Type B pancreatic cell (in vitro differentiated cells): ENCODE data around the gene PACS2. TPM values are rescaled to one million over a fixed set of nuclear protein-coding genes. Genes with fewer than 3 reads are reported as not detected.

Source experiments
- DNase-seq: peaks from one replicate; pipeline ENCODE4 v3.0.0; 2021; ENCODE audit warnings: mixed read lengths; ENCODE audit not compliant: unreplicated experiment; ENCODE audit errors: extremely low spot score
- H3K27ac Mint-ChIP-seq: 2 replicates; pipeline ENCODE4 v1.8.0; 2021; ENCODE audit warnings: mild to moderate bottlenecking, mixed read lengths
- H3K27me3 Mint-ChIP-seq: 2 replicates; pipeline ENCODE4 v1.8.0; 2021; ENCODE audit warnings: mixed read lengths
- H3K36me3 Mint-ChIP-seq: 2 replicates; pipeline ENCODE4 v1.8.0; 2021; ENCODE audit warnings: mixed read lengths
- H3K4me1 Mint-ChIP-seq: one replicate; pipeline ENCODE4 v1.8.0; 2021; ENCODE audit warnings: mixed read lengths; ENCODE audit not compliant: unreplicated experiment
- H3K4me3 Mint-ChIP-seq: 2 replicates; pipeline ENCODE4 v1.8.0; 2021; ENCODE audit warnings: mild to moderate bottlenecking, mixed read lengths
- H3K9me3 Mint-ChIP-seq: 2 replicates; pipeline ENCODE4 v1.8.0; 2021; ENCODE audit warnings: mixed read lengths
- total RNA-seq: library from RNA; stranded (reverse); gene quantifications from 2 replicates; pipeline ENCODE4 v1.2.1, GENCODE V29; 2021; ENCODE audit warnings: low replicate concordance
- TF ChIP-seq, protein P1 (sequence below): fragments of 200-600 bp; sonication (generic); conservative IDR thresholded peaks from 2 replicates; pipeline ENCODE4 v1.5.0; 2021; ENCODE audit warnings: antibody characterized with exemption, mild to moderate bottlenecking

PACS2 gene
- total RNA-seq, 1 donor from 2014 or later: 101 TPM

GRCh38 chr14:105382343-105383082, 68.0 kb downstream of the PACS2 start:
- DNase-seq: no peak
- no peaks in the 10 kb centered on the region for H3K9me3 Mint-ChIP-seq
- no peaks in the 10 kb centered on the region for H3K4me1 Mint-ChIP-seq
- H3K27ac Mint-ChIP-seq: no peak overlapping the region
- H3K4me3 Mint-ChIP-seq: no peak overlapping the region
- no peaks in the 10 kb centered on the region for H3K27me3 Mint-ChIP-seq
- TF ChIP-seq, protein P1, sequence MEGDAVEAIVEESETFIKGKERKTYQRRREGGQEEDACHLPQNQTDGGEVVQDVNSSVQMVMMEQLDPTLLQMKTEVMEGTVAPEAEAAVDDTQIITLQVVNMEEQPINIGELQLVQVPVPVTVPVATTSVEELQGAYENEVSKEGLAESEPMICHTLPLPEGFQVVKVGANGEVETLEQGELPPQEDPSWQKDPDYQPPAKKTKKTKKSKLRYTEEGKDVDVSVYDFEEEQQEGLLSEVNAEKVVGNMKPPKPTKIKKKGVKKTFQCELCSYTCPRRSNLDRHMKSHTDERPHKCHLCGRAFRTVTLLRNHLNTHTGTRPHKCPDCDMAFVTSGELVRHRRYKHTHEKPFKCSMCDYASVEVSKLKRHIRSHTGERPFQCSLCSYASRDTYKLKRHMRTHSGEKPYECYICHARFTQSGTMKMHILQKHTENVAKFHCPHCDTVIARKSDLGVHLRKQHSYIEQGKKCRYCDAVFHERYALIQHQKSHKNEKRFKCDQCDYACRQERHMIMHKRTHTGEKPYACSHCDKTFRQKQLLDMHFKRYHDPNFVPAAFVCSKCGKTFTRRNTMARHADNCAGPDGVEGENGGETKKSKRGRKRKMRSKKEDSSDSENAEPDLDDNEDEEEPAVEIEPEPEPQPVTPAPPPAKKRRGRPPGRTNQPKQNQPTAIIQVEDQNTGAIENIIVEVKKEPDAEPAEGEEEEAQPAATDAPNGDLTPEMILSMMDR: no peak
- H3K36me3 Mint-ChIP-seq: peaks cover 4% of the 10 kb centered on the region

GRCh38 chr14:105383083-105383730, 68.7 kb downstream of the PACS2 start:
- no peak for DNase-seq
- peaks cover 4% of the 10 kb centered on the region for H3K36me3 Mint-ChIP-seq
- H3K4me3 Mint-ChIP-seq: no peak overlapping the region
- no peaks in the 10 kb centered on the region for H3K9me3 Mint-ChIP-seq
- no peak overlapping the region for H3K27ac Mint-ChIP-seq
- no peaks in the 10 kb centered on the region for H3K4me1 Mint-ChIP-seq
- TF ChIP-seq, protein P1: no peak
- no peaks in the 10 kb centered on the region for H3K27me3 Mint-ChIP-seq

DNA sequence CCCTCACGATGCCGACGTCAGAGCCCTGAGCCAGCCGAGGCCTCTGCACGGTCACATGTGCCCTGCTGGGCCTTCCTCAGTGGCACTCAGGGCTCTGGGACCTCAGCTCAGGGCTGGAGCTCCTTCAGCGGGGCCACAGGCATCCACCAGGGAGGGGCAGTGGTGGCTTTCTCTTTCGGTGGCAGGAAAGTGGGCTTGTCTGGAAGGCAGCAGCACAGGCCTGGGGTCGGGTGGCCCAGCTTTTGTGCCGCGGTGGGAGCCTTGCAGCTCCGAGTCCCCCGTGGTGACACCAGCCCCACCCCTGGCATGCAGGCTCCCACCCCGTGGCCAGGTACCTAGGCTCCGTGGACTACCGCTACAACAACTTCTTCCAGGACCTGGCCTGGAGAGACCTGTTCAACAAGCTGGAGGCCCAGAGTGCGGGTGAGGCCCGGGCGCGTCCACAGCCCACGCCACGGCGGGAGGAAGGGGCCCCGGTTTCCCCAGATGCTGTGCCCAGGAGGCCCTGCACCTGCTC, 69.6 kb downstream of the PACS2 start:
- Mint-ChIP-seq H3K4me3 (no peak overlapping the region), H3K36me3 (peaks cover 4% of the 10 kb centered on the region)
- DNase-seq: no peak

GRCh38 chr14:105384605-105385321, 70.2 kb downstream of the PACS2 start:
- no peak for DNase-seq
- no peaks in the 10 kb centered on the region for H3K9me3 Mint-ChIP-seq
- H3K27me3 Mint-ChIP-seq: no peaks in the 10 kb centered on the region
- peaks cover 4% of the 10 kb centered on the region for H3K36me3 Mint-ChIP-seq
- H3K4me1 Mint-ChIP-seq: no peaks in the 10 kb centered on the region
- no peak overlapping the region for H3K4me3 Mint-ChIP-seq
- no peak overlapping the region for H3K27ac Mint-ChIP-seq
- TF ChIP-seq, protein P1: no peak

More for the DNA sequence above, 69.6 kb downstream of the PACS2 start:
- H3K4me1 Mint-ChIP-seq: no peaks in the 10 kb centered on the region
- TF ChIP-seq, protein P1: no peak
- no peaks in the 10 kb centered on the region for H3K27me3 Mint-ChIP-seq
- no peaks in the 10 kb centered on the region for H3K9me3 Mint-ChIP-seq
- H3K27ac Mint-ChIP-seq: no peak overlapping the region

DNA sequence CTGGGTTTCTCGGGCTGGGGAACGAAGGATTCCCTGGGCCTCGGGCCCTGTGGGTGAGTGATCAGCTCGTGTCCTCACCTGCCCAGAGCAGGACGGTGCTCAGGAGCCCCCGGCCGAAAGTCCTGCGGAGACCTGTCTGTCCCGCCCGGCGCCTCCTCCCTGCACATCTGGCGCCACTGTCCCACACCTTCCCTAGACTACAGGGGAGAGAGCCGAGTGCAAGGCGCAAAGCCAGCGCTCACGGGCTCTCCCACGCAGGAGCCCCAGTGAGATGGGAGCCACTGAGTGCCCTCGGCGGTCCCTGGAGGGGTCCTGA, 70.7 kb downstream of the PACS2 start:
- H3K4me1 Mint-ChIP-seq: no peaks in the 10 kb centered on the region
- H3K36me3 Mint-ChIP-seq: peaks cover 4% of the 10 kb centered on the region
- no peak overlapping the region for H3K4me3 Mint-ChIP-seq
- TF ChIP-seq, protein P1: no peak
- H3K27ac Mint-ChIP-seq: no peak overlapping the region
- no peaks in the 10 kb centered on the region for H3K9me3 Mint-ChIP-seq
- H3K27me3 Mint-ChIP-seq: no peaks in the 10 kb centered on the region
- DNase-seq: no peak
